IMR-90 (cell line): ENCODE measurements around the gene ELFN2. TPM values are rescaled to one million over a fixed set of nuclear protein-coding genes. Genes with fewer than 3 reads are reported as not detected.

ENCODE experiments used
- ATAC-seq: fragments of 200-7000 bp; cut with Tn5 transposase; 2 replicates; pipeline ENCODE4 v1.9.1; 2020; ENCODE audit warnings: low read depth, mild to moderate bottlenecking, moderate library complexity
- BruUV-seq: library from RNA; stranded (reverse); fragments of 400-500 nt; replicated peaks from 2 replicates; lab custom pipeline; 2021; lab: Mats Ljungman, UMichigan
- CTCF ChIA-PET: fragments of 300-600 bp; formaldehyde crosslinking; extraction: SDS; loops from one replicate; lab custom pipeline; 2021; ENCODE audit warnings: antibody characterized with exemption; lab: Yijun Ruan, JAX
- POLR2A ChIA-PET: fragments of 300-600 bp; sonication (Branson Sonifier 250); formaldehyde crosslinking; loops from one replicate; lab custom pipeline; 2022; ENCODE audit warnings: antibody characterized with exemption; ENCODE audit not compliant: unreplicated experiment; lab: Charles Lee
- DNase-seq: peaks from one replicate; pipeline ENCODE4 v3.0.0; 2013
- H2AFZ ChIP-seq: replicated peaks from 2 replicates; pipeline ENCODE3; 2013; ENCODE audit warnings: low read length, mild to moderate bottlenecking; ENCODE audit not compliant: poor library complexity
- H2AK5ac ChIP-seq: 2 replicates; pipeline ENCODE4 v1.6.1; 2013; ENCODE audit warnings: low read depth, low read length, inconsistent platforms
- H2AK9ac ChIP-seq: replicated peaks from 2 replicates; pipeline ENCODE3; 2013; ENCODE audit warnings: mild to moderate bottlenecking, low read depth, low read length, moderate library complexity; ENCODE audit not compliant: poor library complexity
- H2BK120ac ChIP-seq: 2 replicates; pipeline ENCODE4 v1.6.1; 2013; ENCODE audit warnings: low read depth, low read length, inconsistent platforms
- H2BK15ac ChIP-seq: 3 replicates; pipeline ENCODE4 v1.6.1; 2013; ENCODE audit warnings: low read depth, low read length, inconsistent platforms
- H2BK20ac ChIP-seq: 2 replicates; pipeline ENCODE4 v1.6.1; 2013; ENCODE audit warnings: low read depth, mild to moderate bottlenecking, inconsistent platforms, low read length, moderate library complexity
- H2BK5ac ChIP-seq: 2 replicates; pipeline ENCODE4 v1.6.1; 2013; ENCODE audit warnings: mild to moderate bottlenecking, low read depth, low read length, inconsistent platforms; ENCODE audit not compliant: poor library complexity, severe bottlenecking
- H3K14ac ChIP-seq: replicated peaks from 2 replicates; pipeline ENCODE4 v1.6.1; 2013; ENCODE audit warnings: low read depth, low read length, inconsistent platforms
- H3K18ac ChIP-seq: 2 replicates; pipeline ENCODE4 v1.6.1; 2013; ENCODE audit warnings: low read depth, low read length, control low read depth
- H3K23ac ChIP-seq: 2 replicates; pipeline ENCODE4 v1.6.1; 2013; ENCODE audit warnings: low read depth, low read length, inconsistent platforms
- H3K27ac ChIP-seq: 2 replicates; pipeline ENCODE4 v1.5.1; 2013; ENCODE audit warnings: mild to moderate bottlenecking, control low read depth, low read length; ENCODE audit not compliant: insufficient read depth
- H3K27me3 ChIP-seq: 2 replicates; pipeline ENCODE4 v1.6.1; 2013; ENCODE audit warnings: low read length; ENCODE audit not compliant: control insufficient read depth, insufficient read depth
- H3K36me3 ChIP-seq: 2 replicates; pipeline ENCODE4 v1.6.1; 2013; ENCODE audit warnings: low read length, mixed read lengths; ENCODE audit not compliant: control insufficient read depth, insufficient read depth
- H3K4ac ChIP-seq: 2 replicates; pipeline ENCODE4 v1.6.1; 2013; ENCODE audit warnings: low read depth, low read length, inconsistent platforms
- H3K4me1 ChIP-seq: 2 replicates; pipeline ENCODE4 v1.6.1; 2013; ENCODE audit warnings: low read length, mixed read lengths; ENCODE audit not compliant: control insufficient read depth, insufficient read depth
- H3K4me2 ChIP-seq: 2 replicates; pipeline ENCODE4 v1.6.1; 2013; ENCODE audit warnings: low read depth, mild to moderate bottlenecking, control low read depth, low read length, moderate library complexity
- H3K4me3 ChIP-seq: 2 replicates; pipeline ENCODE4 v1.5.1; 2013; ENCODE audit warnings: low read depth, mild to moderate bottlenecking, control low read depth, low read length, moderate library complexity; ENCODE audit not compliant: insufficient read depth
- H3K56ac ChIP-seq: 2 replicates; pipeline ENCODE4 v1.6.1; 2013; ENCODE audit warnings: low read length, inconsistent platforms; ENCODE audit not compliant: insufficient read depth; ENCODE audit errors: extremely low read depth
- H3K79me1 ChIP-seq, 2 experiments: 2 replicates each; pipeline ENCODE4 v1.6.1; 2013; ENCODE audit warnings: low read length in 2 of 2, inconsistent platforms in 1 of 2, low read depth in 1 of 2
- H3K9ac ChIP-seq: 2 replicates; pipeline ENCODE4 v1.6.1; 2013; ENCODE audit warnings: low read depth, low read length, control low read depth
- H3K9me1 ChIP-seq: 2 replicates; pipeline ENCODE4 v1.6.1; 2013; ENCODE audit warnings: low read length, inconsistent platforms; ENCODE audit not compliant: insufficient read depth
- H3K9me3 ChIP-seq: 2 replicates; pipeline ENCODE4 v1.6.1; 2013; ENCODE audit warnings: low read length; ENCODE audit not compliant: control insufficient read depth, insufficient read depth
- H4K20me1 ChIP-seq: 2 replicates; pipeline ENCODE4 v1.6.1; 2013; ENCODE audit warnings: low read length, inconsistent platforms; ENCODE audit not compliant: insufficient read depth
- H4K5ac ChIP-seq: 2 replicates; pipeline ENCODE4 v1.6.1; 2013; ENCODE audit warnings: mild to moderate bottlenecking, low read depth, low read length, control low read depth
- H4K8ac ChIP-seq, 2 experiments: 2 replicates each; pipeline ENCODE4 v1.6.1; 2013; ENCODE audit warnings: low read depth in 2 of 2, low read length in 2 of 2, control low read depth in 1 of 2, inconsistent platforms in 1 of 2
- H4K91ac ChIP-seq: 2 replicates; pipeline ENCODE4 v1.6.1; 2013; ENCODE audit warnings: low read depth, low read length, inconsistent platforms; ENCODE audit not compliant: insufficient read depth
- BHLHE40 ChIP-seq: fragments of 150-350 bp; IDR thresholded peaks from 2 replicates; pipeline ENCODE4 v1.6.1; 2016; ENCODE audit warnings: mild to moderate bottlenecking, low read depth, low read length
- CHD1 ChIP-seq: IDR thresholded peaks from 2 replicates; pipeline ENCODE4 v1.6.1; 2012; ENCODE audit warnings: low read depth, low read length, improper control_type of control experiment
- CTCF ChIP-seq: conservative IDR thresholded peaks from 2 replicates; pipeline ENCODE4 v1.5.1; 2012; ENCODE audit warnings: mild to moderate bottlenecking, low read depth, low read length, improper control_type of control experiment
- FOS ChIP-seq: fragments of 150-350 bp; IDR thresholded peaks from 2 replicates; pipeline ENCODE4 v1.6.1; 2016; ENCODE audit warnings: low read depth, low read length
- MAFK ChIP-seq: IDR thresholded peaks from 2 replicates; pipeline ENCODE4 v1.6.1; 2012; ENCODE audit warnings: low read depth, low read length, improper control_type of control experiment
- MAZ ChIP-seq: IDR thresholded peaks from 2 replicates; pipeline ENCODE4 v1.6.1; 2012; ENCODE audit warnings: low read depth, mild to moderate bottlenecking, low read length, improper control_type of control experiment, moderate library complexity, borderline replicate concordance
- MXI1 ChIP-seq: IDR thresholded peaks from 2 replicates; pipeline ENCODE4 v1.6.1; 2012; ENCODE audit warnings: low read depth, mild to moderate bottlenecking, low read length, moderate library complexity, borderline replicate concordance
- NFE2L2 ChIP-seq: fragments of 150-350 bp; IDR thresholded peaks from 2 replicates; pipeline ENCODE4 v1.6.1; 2016; ENCODE audit warnings: low read depth, mild to moderate bottlenecking, low read length
- POLR2A ChIP-seq: IDR thresholded peaks from 2 replicates; pipeline ENCODE4 v1.6.1; 2012; ENCODE audit warnings: mild to moderate bottlenecking, low read depth, low read length
- RAD21 ChIP-seq: IDR thresholded peaks from 2 replicates; pipeline ENCODE4 v1.6.1; 2012; ENCODE audit warnings: low read length, improper control_type of control experiment
- RCOR1 ChIP-seq: IDR thresholded peaks from 2 replicates; pipeline ENCODE4 v1.6.1; 2012; ENCODE audit warnings: mild to moderate bottlenecking, low read length, improper control_type of control experiment; ENCODE audit not compliant: insufficient replicate concordance
- USF2 ChIP-seq: fragments of 150-350 bp; IDR thresholded peaks from 2 replicates; pipeline ENCODE4 v1.6.1; 2017; ENCODE audit warnings: mild to moderate bottlenecking, antibody characterized with exemption, low read length, low read depth
- WGBS, 2 experiments: methylation state at CpG; one replicate each; pipeline versions ENCODE4 v1.1.5 to v1.1.7; 2013; ENCODE audit warnings: missing lambda C conversion rate in 2 of 2; ENCODE audit not compliant: insufficient read length in 1 of 2; ENCODE audit errors: extremely low coverage in 2 of 2; 5-methylcytosine and 5-hydroxymethylcytosine counted together
- dilution Hi-C: fragments of 300-500 bp; cut with HindIII; formaldehyde crosslinking; loops from one replicate; pipeline ENCODE4 v1.14.3; 2018; ENCODE audit warnings: low sequenced_read_pairs; ENCODE audit not compliant: unreplicated experiment
- in situ Hi-C: fragments of 300-500 bp; cut with MboI; formaldehyde crosslinking; loops from 3 replicates; pipeline ENCODE4 v1.14.3; 2019; ENCODE audit warnings: low sequenced_read_pairs, inconsistent platforms, mixed read lengths
- intact Hi-C: fragments of 100-400 bp; cut with micrococcal nuclease; formaldehyde crosslinking; loops from 2 replicates; pipeline ENCODE4 v1.10.0; 2022
- polyA plus RNA-seq, 3 experiments: library from polyadenylated mRNA; depleted of rRNA; stranded (reverse); fragments of >200 nt; gene quantifications; 2 replicates each; pipeline ENCODE4 v1.2.3, GENCODE V29; 2012; ENCODE audit warnings: low replicate concordance in 1 of 3
- total RNA-seq: library from RNA; depleted of rRNA; stranded (reverse); fragments of >200 nt; gene quantifications from 2 replicates; pipeline ENCODE4 v1.2.3, GENCODE V29; 2012
- TF ChIP-seq, protein P1 (sequence below): fragments of 150-350 bp; IDR thresholded peaks from 2 replicates; pipeline ENCODE4 v1.6.1; 2016; ENCODE audit warnings: low read depth, mild to moderate bottlenecking, low read length, moderate library complexity, borderline replicate concordance

The ELFN2 gene
- total and polyA plus RNA-seq, 2 of the 4 experiments (the other 2 are of a cell fraction): 0.72 to 5.0 TPM

DNA sequence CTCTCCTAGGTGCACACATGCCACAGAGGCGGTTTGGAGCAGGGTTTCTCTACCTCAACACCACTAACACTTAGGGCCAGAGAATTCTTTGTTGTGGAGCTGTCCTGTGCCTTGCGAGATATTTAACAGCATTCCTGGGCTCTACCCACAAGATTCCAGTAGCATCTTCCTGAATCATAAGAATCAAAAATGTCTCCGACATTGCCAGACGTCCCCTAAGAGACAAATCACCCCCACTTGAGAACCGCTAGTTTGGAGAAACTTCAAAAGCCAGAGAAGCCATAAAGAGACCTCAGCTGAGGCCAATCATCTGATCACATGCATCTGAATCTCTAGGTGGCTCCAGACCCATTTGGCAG, 42.8 kb upstream of the ELFN2 start:
- no peak overlapping the region for H3K4me3 ChIP-seq

More for the DNA sequence above, 42.8 kb upstream of the ELFN2 start:
- ATAC-seq (peak; percentile 17; the same call in 1 of the 2 replicates), DNase-seq (no peak)
- Histone ChIP-seq H2AK9ac (no peak overlapping the region), H2AFZ (no peak overlapping the region), H3K9me3 (no peaks in the 10 kb centered on the region), H3K36me3 (no peaks in the 10 kb centered on the region), H3K14ac (no peak overlapping the region), H2AK5ac (no peak overlapping the region), H3K27me3 (peaks cover 79% of the 10 kb centered on the region), H2BK5ac (no peak overlapping the region), H4K5ac (no peak overlapping the region), H3K4me1 (no peaks in the 10 kb centered on the region), H3K27ac (no peak overlapping the region), H4K8ac (no peak overlapping the region), H3K4me2 (no peak overlapping the region), H3K18ac (no peak overlapping the region), H3K9ac (no peak overlapping the region), H2BK20ac (no peak overlapping the region), H4K20me1 (no peaks in the 10 kb centered on the region; the same call in 1 of the 2 replicates), H3K23ac (no peak overlapping the region), H3K9me1 (no peaks in the 10 kb centered on the region), H3K4ac (no peak overlapping the region), H2BK15ac (no peak overlapping the region), H3K79me1 (no peaks in the 10 kb centered on the region), H3K56ac (no peak overlapping the region), H2BK120ac (no peak overlapping the region), H4K91ac (no peak overlapping the region)
- in situ Hi-C loops: no loop called here
- dilution Hi-C loops: no loop called here
- POLR2A ChIA-PET: no interaction called here
- intact Hi-C loops: no loop called here
- WGBS, 2 experiments: 67% methylated on average over 1 of the region's 5 CpGs; no CpG with 5 or more reads in 1 of the 2 experiments
- no peak for TF ChIP-seq CTCF
- no peak for TF ChIP-seq CHD1
- TF ChIP-seq, protein P1, sequence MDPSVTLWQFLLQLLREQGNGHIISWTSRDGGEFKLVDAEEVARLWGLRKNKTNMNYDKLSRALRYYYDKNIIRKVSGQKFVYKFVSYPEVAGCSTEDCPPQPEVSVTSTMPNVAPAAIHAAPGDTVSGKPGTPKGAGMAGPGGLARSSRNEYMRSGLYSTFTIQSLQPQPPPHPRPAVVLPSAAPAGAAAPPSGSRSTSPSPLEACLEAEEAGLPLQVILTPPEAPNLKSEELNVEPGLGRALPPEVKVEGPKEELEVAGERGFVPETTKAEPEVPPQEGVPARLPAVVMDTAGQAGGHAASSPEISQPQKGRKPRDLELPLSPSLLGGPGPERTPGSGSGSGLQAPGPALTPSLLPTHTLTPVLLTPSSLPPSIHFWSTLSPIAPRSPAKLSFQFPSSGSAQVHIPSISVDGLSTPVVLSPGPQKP: no peak
- no peak for TF ChIP-seq RAD21
- TF ChIP-seq POLR2A: no peak
- TF ChIP-seq MAZ: no peak
- TF ChIP-seq FOS: no peak
- TF ChIP-seq MAFK: no peak
- TF ChIP-seq USF2: no peak
- no peak for TF ChIP-seq RCOR1
- TF ChIP-seq MXI1: no peak
- no peak for TF ChIP-seq BHLHE40
- TF ChIP-seq NFE2L2: no peak
- no TSS peak for BruUV-seq
- CTCF ChIA-PET: no interaction called here
